Measurements from ENCODE around the gene KCP. TPM values are rescaled to one million over a fixed set of nuclear protein-coding genes. Genes with fewer than 3 reads are reported as not detected.
"Not testable (repeated sequence)": the region's sequence is repeated elsewhere in the genome, so short reads cannot be mapped to it uniquely, and the experiment has no call there.

The KCP gene
- polyA plus RNA-seq, 6 donors from 2014 or later, result 0.29 to 0.78 (median 0.37) TPM; not detected in 2

DNA sequence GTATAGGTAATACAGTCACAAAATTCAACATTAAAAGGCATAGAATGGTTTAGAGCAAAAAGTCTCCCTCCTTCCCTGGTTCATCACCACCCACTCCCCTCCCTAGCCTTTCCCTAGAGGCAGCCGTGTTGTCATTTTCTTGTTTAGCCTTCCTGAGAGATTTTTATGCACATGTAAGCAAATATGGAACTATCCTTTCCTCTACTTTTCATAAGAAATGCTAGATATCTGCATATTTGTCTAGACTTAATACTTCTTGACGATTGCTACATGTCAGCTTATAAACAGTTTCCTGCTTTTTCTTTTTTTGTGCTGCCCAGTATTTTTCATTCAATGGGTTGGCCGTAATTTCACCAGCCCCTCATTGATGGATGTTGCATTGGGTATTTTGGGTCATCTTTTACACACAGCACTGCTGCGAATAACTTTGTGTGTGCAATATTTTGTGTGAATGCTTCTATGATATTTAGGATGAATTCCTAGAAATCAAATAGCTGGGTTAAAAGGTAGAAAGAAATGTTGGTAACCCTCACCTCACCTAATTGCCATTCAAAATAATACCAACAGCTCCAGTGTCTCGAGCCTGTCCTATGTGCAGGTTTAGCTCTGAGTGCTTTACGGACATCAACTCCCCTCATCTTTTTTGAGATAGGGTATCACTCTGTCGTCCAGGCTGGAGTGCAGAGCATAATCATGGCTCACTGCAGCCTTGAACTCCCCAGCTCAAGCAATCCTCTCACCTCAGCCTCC is 34.2 kb upstream of the KCP start:
- DNase-seq, result no peak
- Mint-ChIP-seq H3K27ac (peak overlapping the region in 4 of 6 donors; percentile 33 to 79 (median 52)), H3K9me3 (no peaks in the 10 kb centered on the region), H3K36me3 (peaks cover 0 to 10% of the 10 kb centered on the region in 2 donors), H3K4me3 (no peak overlapping the region), H3K4me1 (peaks cover 19 to 41% (median 34%) of the 10 kb centered on the region in 3 donors), H3K27me3 (no peaks in the 10 kb centered on the region)
- ATAC-seq (ENCODE audit: low read depth in 2 of 2), result no peak

DNA sequence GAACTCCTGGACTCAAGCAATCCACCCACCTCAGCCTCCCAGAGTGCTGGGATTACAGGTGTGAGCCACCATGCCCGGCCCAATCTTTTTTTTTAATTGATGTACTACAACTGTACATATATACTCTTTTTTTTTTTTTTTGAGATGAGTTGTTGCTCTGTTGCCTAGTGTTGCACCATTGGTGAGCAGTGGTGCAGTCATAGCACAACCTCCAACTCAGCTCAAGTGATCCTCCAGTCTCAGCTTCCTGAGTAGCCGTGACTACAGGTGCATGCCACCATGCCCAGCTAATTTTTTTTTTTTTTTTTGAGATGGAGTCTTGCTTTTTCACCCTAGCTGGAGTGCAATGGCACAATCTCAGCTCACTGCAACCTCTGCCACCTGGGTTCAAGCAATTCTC is 32.7 kb upstream of the KCP start:
- not testable (repeated sequence) for ATAC-seq (ENCODE audit: low read depth in 2 of 2); DNase-seq; H3K9me3 Mint-ChIP-seq; H3K36me3 Mint-ChIP-seq; H3K4me3 Mint-ChIP-seq; H3K27me3 Mint-ChIP-seq
- peaks cover 29 to 54% (median 47%) of the 10 kb centered on the region in 3 donors for H3K4me1 Mint-ChIP-seq
- H3K27ac Mint-ChIP-seq, result peak overlapping the region in 2 of 6 donors; percentile 67 to 79

DNA sequence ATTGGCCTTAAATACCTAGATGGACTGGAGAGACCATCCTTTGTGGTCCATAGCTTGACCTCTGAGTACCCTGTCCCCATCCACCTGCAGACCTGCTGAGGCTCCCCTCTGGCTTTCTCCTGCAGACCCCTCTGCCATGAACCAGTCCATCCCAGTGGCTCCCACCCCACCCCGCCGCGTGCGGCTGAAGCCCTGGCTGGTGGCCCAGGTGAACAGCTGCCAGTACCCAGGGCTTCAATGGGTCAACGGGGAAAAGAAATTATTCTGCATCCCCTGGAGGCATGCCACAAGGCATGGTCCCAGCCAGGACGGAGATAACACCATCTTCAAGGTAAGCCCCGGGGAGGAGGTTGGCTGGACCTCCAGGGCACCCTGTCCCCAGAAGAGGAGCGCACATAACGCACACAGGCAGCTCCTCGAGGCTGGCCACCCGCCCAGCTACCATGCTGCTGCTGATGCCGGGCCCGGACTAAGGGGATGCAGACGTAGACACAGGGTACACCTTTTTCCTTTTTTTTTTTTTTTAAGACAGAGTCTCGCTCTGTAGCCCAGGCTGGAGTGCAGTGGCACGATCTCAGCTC is 31.5 kb upstream of the KCP start:
- Mint-ChIP-seq H3K36me3 (no peaks in the 10 kb centered on the region), H3K9me3 (no peaks in the 10 kb centered on the region), H3K4me3 (peak overlapping the region in 3 of 8 donors; percentile 18 to 98 (median 95)), H3K27me3 (no peaks in the 10 kb centered on the region), H3K4me1 (peaks cover 33 to 59% (median 51%) of the 10 kb centered on the region in 3 donors), H3K27ac (peak overlapping the region in 3 of 6 donors; percentile 20 to 99 (median 75))
- no peak for ATAC-seq (ENCODE audit: low read depth in 2 of 2)
- no peak for DNase-seq

DNA sequence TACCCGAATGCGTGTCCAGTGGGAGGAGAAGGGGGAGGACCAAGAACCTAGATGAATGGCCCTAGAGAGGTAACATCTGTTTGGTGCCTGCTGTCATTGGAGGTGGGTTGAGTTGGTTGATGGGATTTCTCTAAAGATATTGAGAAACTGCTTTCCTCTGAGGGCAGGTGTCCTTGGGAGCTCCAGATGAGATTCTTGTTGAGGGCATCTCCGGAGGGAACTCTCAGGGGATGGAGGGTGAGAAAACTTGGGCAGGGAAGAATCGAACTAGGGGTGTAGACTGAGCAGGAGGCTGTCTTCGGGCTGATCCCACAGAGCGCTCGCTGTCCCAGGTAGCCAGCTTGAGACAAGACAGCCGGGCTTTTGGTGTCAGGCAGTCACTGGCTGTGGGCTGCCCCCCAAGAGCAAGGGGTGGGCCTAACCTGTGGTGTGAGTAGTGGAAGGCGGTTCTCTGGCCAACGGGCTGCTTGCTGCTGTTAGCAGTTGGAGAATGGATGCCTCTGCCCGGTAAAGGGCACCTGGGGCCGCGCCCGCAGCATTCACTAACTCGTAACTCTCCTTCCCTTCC is 30.9 kb upstream of the KCP start:
- ATAC-seq (ENCODE audit: low read depth in 2 of 2) (no peak), DNase-seq (no peak)
- Mint-ChIP-seq H3K36me3 (no peaks in the 10 kb centered on the region), H3K4me1 (peaks cover 35 to 61% (median 55%) of the 10 kb centered on the region in 3 donors), H3K4me3 (peak overlapping the region; percentile 86 to 99 (median 96)), H3K9me3 (no peaks in the 10 kb centered on the region), H3K27ac (peak overlapping the region; percentile 86 to 99 (median 98)), H3K27me3 (no peaks in the 10 kb centered on the region)

DNA sequence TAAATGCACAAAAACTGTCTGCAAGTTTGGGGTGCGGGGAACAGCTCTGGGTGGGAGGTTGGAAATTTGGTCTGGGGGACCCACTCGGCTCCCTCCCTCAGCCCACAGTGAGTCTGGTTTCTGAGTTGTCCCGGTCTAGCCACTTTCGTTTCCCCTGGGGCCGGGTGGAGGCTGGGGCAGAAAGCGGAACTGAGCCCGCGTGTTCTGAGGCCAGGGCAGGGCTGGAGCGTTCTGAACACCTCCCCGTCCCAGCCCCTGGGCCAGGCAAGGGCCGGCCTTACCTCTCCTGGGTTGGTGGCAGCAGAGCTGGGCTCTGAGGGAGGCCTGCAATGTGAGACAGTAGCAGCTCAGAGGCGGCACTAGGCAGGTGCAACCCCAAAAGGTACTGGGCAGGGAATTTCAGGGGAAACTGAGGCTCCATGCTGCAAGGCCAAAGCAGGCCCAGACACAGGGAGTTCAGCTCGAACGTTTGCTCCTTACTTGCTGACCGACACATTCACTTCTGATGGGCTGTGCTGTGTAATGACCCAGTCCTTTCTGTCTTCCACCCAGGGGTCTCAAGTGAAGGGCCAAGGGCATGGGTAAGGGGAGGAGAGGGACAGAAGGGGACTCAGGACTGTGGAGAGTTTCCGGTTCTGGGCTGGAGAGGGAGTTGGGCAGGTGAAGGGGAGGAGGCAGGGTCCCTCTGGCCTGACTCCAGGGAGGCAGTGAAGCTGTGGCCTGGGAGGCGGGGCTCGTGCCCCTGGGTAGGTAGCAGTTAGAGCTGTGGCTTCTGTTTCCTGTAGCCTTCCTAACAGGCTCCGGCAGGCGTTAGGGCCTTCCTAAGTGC is 30.2 kb upstream of the KCP start:
- H3K27me3 Mint-ChIP-seq, result no peaks in the 10 kb centered on the region
- peak overlapping the region; percentile 86 to 99 (median 98) for H3K27ac Mint-ChIP-seq
- no peaks in the 10 kb centered on the region for H3K9me3 Mint-ChIP-seq
- H3K4me3 Mint-ChIP-seq, result peak overlapping the region; percentile 86 to 99 (median 96)
- H3K4me1 Mint-ChIP-seq, result peaks cover 35 to 62% (median 55%) of the 10 kb centered on the region in 3 donors
- no peaks in the 10 kb centered on the region for H3K36me3 Mint-ChIP-seq
- DNase-seq (peak; percentile 89), ATAC-seq (ENCODE audit: low read depth in 2 of 2) (peak; percentile 67 to 70)

DNA sequence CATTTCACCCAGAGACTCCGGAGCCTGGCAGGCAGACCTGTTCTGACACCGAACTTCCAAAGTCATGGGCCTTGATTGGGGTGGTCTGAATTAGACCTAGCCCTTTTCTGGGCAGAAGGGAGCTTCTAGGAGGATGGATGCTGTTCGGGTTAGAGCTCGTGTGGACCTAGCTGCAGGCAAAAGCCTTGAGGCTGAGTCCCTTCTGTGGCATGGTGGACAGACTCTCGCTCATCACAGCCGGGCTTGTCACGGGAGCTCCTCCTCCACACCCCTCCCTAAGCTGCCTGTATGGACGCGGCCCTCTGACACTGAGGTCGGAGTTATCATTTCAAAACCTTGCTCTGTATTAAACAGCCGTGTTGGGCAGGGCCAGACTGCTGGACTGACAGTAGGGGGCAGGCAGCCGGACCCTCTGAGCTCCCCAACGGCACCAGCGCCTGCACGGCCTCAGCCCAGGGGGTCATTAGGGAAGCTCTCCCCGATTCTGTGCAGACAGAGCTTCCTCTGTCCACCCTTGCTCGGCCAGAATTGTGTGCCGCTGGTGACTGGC is 29.4 kb upstream of the KCP start:
- Mint-ChIP-seq H3K9me3 (no peaks in the 10 kb centered on the region), H3K36me3 (no peaks in the 10 kb centered on the region), H3K4me1 (peaks cover 40 to 70% (median 60%) of the 10 kb centered on the region in 3 donors), H3K4me3 (peak overlapping the region; percentile 86 to 99 (median 96)), H3K27me3 (no peaks in the 10 kb centered on the region), H3K27ac (peak overlapping the region; percentile 86 to 99 (median 98))
- DNase-seq (no peak), ATAC-seq (ENCODE audit: low read depth in 2 of 2) (peak; percentile 3 to 7)

DNA sequence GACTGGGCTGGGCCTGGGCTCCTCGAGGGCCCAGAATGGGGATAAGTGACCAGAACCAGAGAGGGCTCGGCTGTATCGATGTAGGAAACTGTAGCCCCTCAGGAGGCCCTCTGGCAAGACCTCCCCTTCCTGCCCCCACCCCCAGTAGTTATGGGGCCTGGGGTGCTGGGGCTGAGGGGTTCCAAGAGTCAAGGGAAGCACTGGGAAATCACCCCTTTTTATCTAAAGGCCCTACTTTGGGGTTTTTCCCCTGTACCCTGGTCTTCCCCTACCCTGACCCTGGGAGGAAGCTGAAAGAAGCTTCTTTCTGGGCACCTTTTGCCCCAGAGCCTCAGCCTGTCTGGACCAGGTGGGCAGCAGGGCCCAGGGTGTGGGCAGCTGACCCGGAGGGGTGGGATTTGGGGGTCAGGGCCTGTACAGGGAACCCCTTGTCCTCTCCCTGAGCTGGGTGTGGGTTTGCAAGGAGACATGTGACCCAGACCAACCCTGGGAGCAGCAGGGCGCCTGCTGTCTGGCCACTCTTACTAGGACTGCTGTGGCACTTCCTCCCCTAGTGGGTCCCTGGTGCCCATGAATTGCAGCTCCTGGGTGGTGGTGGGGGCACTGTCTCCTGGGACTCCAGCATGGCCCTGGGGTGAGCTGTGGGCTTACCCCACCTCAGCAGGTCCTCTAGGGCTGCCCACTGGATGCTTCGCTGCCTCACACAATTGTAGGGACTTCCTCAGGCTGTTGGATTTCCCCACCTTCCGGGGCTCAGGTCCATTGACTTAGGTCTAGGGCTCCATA is 28.8 kb upstream of the KCP start:
- Mint-ChIP-seq H3K4me3 (peak overlapping the region; percentile 86 to 99 (median 96)), H3K4me1 (peaks cover 43 to 74% (median 62%) of the 10 kb centered on the region in 3 donors), H3K27me3 (no peaks in the 10 kb centered on the region), H3K27ac (peak overlapping the region; percentile 86 to 99 (median 98)), H3K9me3 (no peaks in the 10 kb centered on the region), H3K36me3 (no peaks in the 10 kb centered on the region)
- DNase-seq, result peak; percentile 67
- ATAC-seq (ENCODE audit: low read depth in 2 of 2), result peak; percentile 52 to 56

DNA sequence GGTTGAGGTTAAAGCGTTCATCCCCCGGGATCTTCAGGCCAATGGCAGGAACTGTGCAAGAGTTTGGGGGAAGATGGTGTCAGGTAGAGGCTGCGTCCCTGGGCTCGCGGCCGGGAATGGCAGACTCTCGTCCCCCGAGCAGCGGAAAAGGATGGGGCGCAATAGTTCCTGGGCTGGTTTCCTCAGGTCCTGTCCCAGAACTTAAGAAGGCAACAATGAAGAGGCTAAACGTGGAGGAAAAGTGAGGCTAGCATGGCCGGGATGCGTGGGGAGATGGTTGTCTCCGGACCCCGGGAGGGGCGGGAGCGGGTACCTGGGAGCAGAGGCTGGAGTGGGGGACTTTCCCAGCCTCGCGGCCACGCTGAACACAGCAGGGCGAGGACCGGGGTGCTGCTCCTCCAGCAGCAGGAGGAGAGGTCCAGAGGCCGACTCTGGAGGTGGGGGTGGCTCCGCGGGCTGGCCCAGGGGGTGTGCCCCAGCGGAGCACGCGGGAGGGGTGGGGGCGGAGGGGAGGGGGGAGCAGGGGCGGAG is 28.1 kb upstream of the KCP start:
- H3K27ac Mint-ChIP-seq, result peak overlapping the region; percentile 70 to 99 (median 98)
- H3K36me3 Mint-ChIP-seq, result no peaks in the 10 kb centered on the region
- H3K9me3 Mint-ChIP-seq, result no peaks in the 10 kb centered on the region
- H3K4me1 Mint-ChIP-seq, result peaks cover 44 to 74% (median 60%) of the 10 kb centered on the region in 3 donors
- DNase-seq (no peak), ATAC-seq (ENCODE audit: low read depth in 2 of 2) (peak in 1 of 2 donors; percentile 3)
- no peaks in the 10 kb centered on the region for H3K27me3 Mint-ChIP-seq
- H3K4me3 Mint-ChIP-seq, result peak overlapping the region; percentile 86 to 99 (median 96)

DNA sequence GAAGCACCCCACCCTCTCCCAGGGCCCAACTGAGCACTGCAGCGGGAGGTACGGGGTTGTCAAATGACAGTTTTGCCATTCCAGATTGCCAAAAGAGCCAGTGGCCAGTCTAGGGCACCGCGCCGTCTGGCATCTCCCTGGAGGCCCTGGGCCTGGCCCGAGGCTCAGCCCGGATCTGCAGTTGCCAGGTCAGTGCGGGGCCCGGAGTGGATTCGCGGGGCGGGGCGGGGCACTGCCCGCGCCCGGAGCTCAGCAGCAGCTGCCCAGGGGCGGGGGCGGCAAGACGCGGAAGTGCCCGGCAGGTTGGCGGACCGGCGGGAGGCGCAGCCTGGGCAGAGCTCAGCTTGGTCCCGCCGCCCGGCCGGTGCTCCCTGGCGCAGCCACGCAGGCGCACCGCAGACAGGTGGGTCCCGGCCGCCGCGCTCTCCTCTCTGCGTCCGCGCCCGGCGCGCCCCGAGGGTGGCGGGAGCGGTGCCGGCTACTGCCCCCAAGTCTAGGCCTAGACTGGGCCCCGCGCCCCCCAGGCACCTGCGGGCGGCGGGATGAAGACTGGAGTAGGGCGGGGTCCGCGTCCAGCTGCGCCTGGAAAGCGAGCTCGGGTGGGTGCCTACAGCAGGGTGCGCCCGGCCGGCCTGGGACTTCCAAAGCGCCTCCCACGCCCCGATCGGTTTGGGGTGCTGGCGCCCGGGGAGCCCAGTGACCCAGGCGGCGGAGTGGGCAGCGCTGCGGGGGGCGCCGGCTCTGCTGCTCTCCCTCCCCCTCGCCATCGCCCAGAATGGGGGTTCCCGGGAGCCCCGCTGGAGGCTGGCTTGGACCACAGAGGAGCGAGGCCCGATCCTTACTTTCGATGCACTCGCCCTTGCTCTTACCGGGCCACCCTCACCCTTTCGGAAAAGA is 27.4 kb upstream of the KCP start, which contains the start of gene IRF5:
IRF5 (plus strand) TSS at position 281 of the 897 bp plus-strand sequence. CDS start 4,155 bp downstream, outside the sequence.
- peaks cover 51 to 76% (median 66%) of the 10 kb centered on the region in 3 donors for H3K4me1 Mint-ChIP-seq

DNA sequence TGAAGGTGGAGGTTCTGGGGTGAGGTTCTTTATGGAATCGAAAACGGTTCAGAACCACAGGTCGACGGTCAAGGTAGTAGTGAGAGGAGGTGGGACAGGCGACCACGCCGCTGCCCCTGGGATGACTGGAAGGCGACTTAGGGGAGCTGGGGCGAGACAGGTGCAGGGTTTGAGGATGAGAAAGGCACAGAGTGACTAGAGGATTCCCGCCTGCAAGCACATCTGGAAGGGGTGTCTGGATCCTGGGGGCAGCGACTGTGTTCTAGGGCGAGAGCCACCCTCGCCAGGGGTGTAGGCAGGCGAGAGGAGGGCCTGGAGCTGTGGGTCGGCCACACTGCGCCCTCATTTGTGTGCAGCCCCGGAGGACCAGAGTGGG is 26.8 kb upstream of the KCP start:
- Mint-ChIP-seq H3K27ac (peak overlapping the region; percentile 79 to 99 (median 92)), H3K36me3 (no peaks in the 10 kb centered on the region), H3K4me3 (peak overlapping the region; percentile 84 to 99 (median 92)), H3K4me1 (peaks cover 57 to 76% (median 63%) of the 10 kb centered on the region in 3 donors), H3K9me3 (no peaks in the 10 kb centered on the region), H3K27me3 (no peaks in the 10 kb centered on the region)
- ATAC-seq (ENCODE audit: low read depth in 2 of 2) (no peak), DNase-seq (no peak)

More for the DNA sequence above, 27.4 kb upstream of the KCP start, which contains the start of gene IRF5:
- ATAC-seq (ENCODE audit: low read depth in 2 of 2), result no peak
- H3K27ac Mint-ChIP-seq, result peak within 1 kb of the TSS; percentile 87 to 99 (median 98)
- no peaks in the 10 kb centered on the region for H3K27me3 Mint-ChIP-seq
- H3K9me3 Mint-ChIP-seq, result no peaks in the 10 kb centered on the region
- H3K36me3 Mint-ChIP-seq, result no peaks in the 10 kb centered on the region
- H3K4me3 Mint-ChIP-seq, result peak within 1 kb of the TSS; percentile 86 to 99 (median 96)
- DNase-seq, result peak; percentile 46

DNA sequence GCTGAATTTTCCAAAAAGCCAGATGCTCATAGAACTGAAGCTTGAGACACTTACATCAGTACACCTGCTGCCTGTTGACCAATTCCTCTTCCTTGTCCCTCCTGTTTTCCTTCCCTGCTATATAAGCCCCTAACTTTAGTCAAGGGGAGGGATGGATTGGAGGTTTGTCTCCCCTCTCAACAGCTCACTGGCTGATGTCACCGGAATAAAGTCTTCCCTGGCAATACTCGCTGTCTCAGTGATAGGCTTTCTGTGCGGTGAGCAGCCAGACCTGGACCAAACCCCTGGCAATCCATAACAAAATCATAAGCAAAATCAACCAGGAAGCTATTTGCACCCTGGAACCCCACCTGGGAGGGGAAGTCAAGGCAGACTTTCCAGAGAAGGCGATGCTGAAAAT is 26.3 kb upstream of the KCP start:
- DNase-seq, result no peak
- ATAC-seq (ENCODE audit: low read depth in 2 of 2), result no peak
- Mint-ChIP-seq H3K27ac (peak overlapping the region in 5 of 6 donors; percentile 64 to 99 (median 96)), H3K36me3 (no peaks in the 10 kb centered on the region), H3K4me1 (peaks cover 57 to 75% (median 62%) of the 10 kb centered on the region in 3 donors), H3K4me3 (peak overlapping the region; percentile 84 to 99 (median 92)), H3K27me3 (no peaks in the 10 kb centered on the region), H3K9me3 (no peaks in the 10 kb centered on the region)

Measured in naive B cell (primary cell).